IMR-90 (cell line): ENCODE data around the gene MS4A2. TPM values are rescaled to one million over a fixed set of nuclear protein-coding genes. Genes with fewer than 3 reads are reported as not detected.

Experiments used
- ATAC-seq: fragments of 200-7000 bp; cut with Tn5 transposase; 2 replicates; pipeline ENCODE4 v1.9.1; 2020; ENCODE audit warnings: low read depth, mild to moderate bottlenecking, moderate library complexity
- BruUV-seq: library from RNA; stranded (reverse); fragments of 400-500 nt; replicated peaks from 2 replicates; lab custom pipeline; 2021; lab: Mats Ljungman, UMichigan
- CTCF ChIA-PET: fragments of 300-600 bp; formaldehyde crosslinking; extraction: SDS; loops from one replicate; lab custom pipeline; 2021; ENCODE audit warnings: antibody characterized with exemption; lab: Yijun Ruan, JAX
- POLR2A ChIA-PET: fragments of 300-600 bp; sonication (Branson Sonifier 250); formaldehyde crosslinking; loops from one replicate; lab custom pipeline; 2022; ENCODE audit warnings: antibody characterized with exemption; ENCODE audit not compliant: unreplicated experiment; lab: Charles Lee
- DNase-seq: peaks from one replicate; pipeline ENCODE4 v3.0.0; 2013
- H2AFZ ChIP-seq: replicated peaks from 2 replicates; pipeline ENCODE3; 2013; ENCODE audit warnings: low read length, mild to moderate bottlenecking; ENCODE audit not compliant: poor library complexity
- H2AK5ac ChIP-seq: 2 replicates; pipeline ENCODE4 v1.6.1; 2013; ENCODE audit warnings: low read depth, low read length, inconsistent platforms
- H2AK9ac ChIP-seq: replicated peaks from 2 replicates; pipeline ENCODE3; 2013; ENCODE audit warnings: mild to moderate bottlenecking, low read depth, low read length, moderate library complexity; ENCODE audit not compliant: poor library complexity
- H2BK120ac ChIP-seq: 2 replicates; pipeline ENCODE4 v1.6.1; 2013; ENCODE audit warnings: low read depth, low read length, inconsistent platforms
- H2BK15ac ChIP-seq: 3 replicates; pipeline ENCODE4 v1.6.1; 2013; ENCODE audit warnings: low read depth, low read length, inconsistent platforms
- H2BK20ac ChIP-seq: 2 replicates; pipeline ENCODE4 v1.6.1; 2013; ENCODE audit warnings: low read depth, mild to moderate bottlenecking, inconsistent platforms, low read length, moderate library complexity
- H2BK5ac ChIP-seq: 2 replicates; pipeline ENCODE4 v1.6.1; 2013; ENCODE audit warnings: mild to moderate bottlenecking, low read depth, low read length, inconsistent platforms; ENCODE audit not compliant: poor library complexity, severe bottlenecking
- H3K14ac ChIP-seq: replicated peaks from 2 replicates; pipeline ENCODE4 v1.6.1; 2013; ENCODE audit warnings: low read depth, low read length, inconsistent platforms
- H3K18ac ChIP-seq: 2 replicates; pipeline ENCODE4 v1.6.1; 2013; ENCODE audit warnings: low read depth, low read length, control low read depth
- H3K23ac ChIP-seq: 2 replicates; pipeline ENCODE4 v1.6.1; 2013; ENCODE audit warnings: low read depth, low read length, inconsistent platforms
- H3K27ac ChIP-seq: 2 replicates; pipeline ENCODE4 v1.5.1; 2013; ENCODE audit warnings: mild to moderate bottlenecking, control low read depth, low read length; ENCODE audit not compliant: insufficient read depth
- H3K27me3 ChIP-seq: 2 replicates; pipeline ENCODE4 v1.6.1; 2013; ENCODE audit warnings: low read length; ENCODE audit not compliant: control insufficient read depth, insufficient read depth
- H3K36me3 ChIP-seq: 2 replicates; pipeline ENCODE4 v1.6.1; 2013; ENCODE audit warnings: low read length, mixed read lengths; ENCODE audit not compliant: control insufficient read depth, insufficient read depth
- H3K4ac ChIP-seq: 2 replicates; pipeline ENCODE4 v1.6.1; 2013; ENCODE audit warnings: low read depth, low read length, inconsistent platforms
- H3K4me1 ChIP-seq: 2 replicates; pipeline ENCODE4 v1.6.1; 2013; ENCODE audit warnings: low read length, mixed read lengths; ENCODE audit not compliant: control insufficient read depth, insufficient read depth
- H3K4me2 ChIP-seq: 2 replicates; pipeline ENCODE4 v1.6.1; 2013; ENCODE audit warnings: low read depth, mild to moderate bottlenecking, control low read depth, low read length, moderate library complexity
- H3K4me3 ChIP-seq: 2 replicates; pipeline ENCODE4 v1.5.1; 2013; ENCODE audit warnings: low read depth, mild to moderate bottlenecking, control low read depth, low read length, moderate library complexity; ENCODE audit not compliant: insufficient read depth
- H3K56ac ChIP-seq: 2 replicates; pipeline ENCODE4 v1.6.1; 2013; ENCODE audit warnings: low read length, inconsistent platforms; ENCODE audit not compliant: insufficient read depth; ENCODE audit errors: extremely low read depth
- H3K79me1 ChIP-seq, 2 experiments: 2 replicates each; pipeline ENCODE4 v1.6.1; 2013; ENCODE audit warnings: low read length in 2 of 2, inconsistent platforms in 1 of 2, low read depth in 1 of 2
- H3K9ac ChIP-seq: 2 replicates; pipeline ENCODE4 v1.6.1; 2013; ENCODE audit warnings: low read depth, low read length, control low read depth
- H3K9me1 ChIP-seq: 2 replicates; pipeline ENCODE4 v1.6.1; 2013; ENCODE audit warnings: low read length, inconsistent platforms; ENCODE audit not compliant: insufficient read depth
- H3K9me3 ChIP-seq: 2 replicates; pipeline ENCODE4 v1.6.1; 2013; ENCODE audit warnings: low read length; ENCODE audit not compliant: control insufficient read depth, insufficient read depth
- H4K20me1 ChIP-seq: 2 replicates; pipeline ENCODE4 v1.6.1; 2013; ENCODE audit warnings: low read length, inconsistent platforms; ENCODE audit not compliant: insufficient read depth
- H4K5ac ChIP-seq: 2 replicates; pipeline ENCODE4 v1.6.1; 2013; ENCODE audit warnings: mild to moderate bottlenecking, low read depth, low read length, control low read depth
- H4K8ac ChIP-seq, 2 experiments: 2 replicates each; pipeline ENCODE4 v1.6.1; 2013; ENCODE audit warnings: low read depth in 2 of 2, low read length in 2 of 2, control low read depth in 1 of 2, inconsistent platforms in 1 of 2
- H4K91ac ChIP-seq: 2 replicates; pipeline ENCODE4 v1.6.1; 2013; ENCODE audit warnings: low read depth, low read length, inconsistent platforms; ENCODE audit not compliant: insufficient read depth
- BHLHE40 ChIP-seq: fragments of 150-350 bp; IDR thresholded peaks from 2 replicates; pipeline ENCODE4 v1.6.1; 2016; ENCODE audit warnings: mild to moderate bottlenecking, low read depth, low read length
- CEBPB ChIP-seq: IDR thresholded peaks from 2 replicates; pipeline ENCODE4 v1.6.1; 2012; ENCODE audit warnings: low read depth, low read length, improper control_type of control experiment
- CHD1 ChIP-seq: IDR thresholded peaks from 2 replicates; pipeline ENCODE4 v1.6.1; 2012; ENCODE audit warnings: low read depth, low read length, improper control_type of control experiment
- FOS ChIP-seq: fragments of 150-350 bp; IDR thresholded peaks from 2 replicates; pipeline ENCODE4 v1.6.1; 2016; ENCODE audit warnings: low read depth, low read length
- MAFK ChIP-seq: IDR thresholded peaks from 2 replicates; pipeline ENCODE4 v1.6.1; 2012; ENCODE audit warnings: low read depth, low read length, improper control_type of control experiment
- MAZ ChIP-seq: IDR thresholded peaks from 2 replicates; pipeline ENCODE4 v1.6.1; 2012; ENCODE audit warnings: low read depth, mild to moderate bottlenecking, low read length, improper control_type of control experiment, moderate library complexity, borderline replicate concordance
- MXI1 ChIP-seq: IDR thresholded peaks from 2 replicates; pipeline ENCODE4 v1.6.1; 2012; ENCODE audit warnings: low read depth, mild to moderate bottlenecking, low read length, moderate library complexity, borderline replicate concordance
- NFE2L2 ChIP-seq: fragments of 150-350 bp; IDR thresholded peaks from 2 replicates; pipeline ENCODE4 v1.6.1; 2016; ENCODE audit warnings: low read depth, mild to moderate bottlenecking, low read length
- POLR2A ChIP-seq: IDR thresholded peaks from 2 replicates; pipeline ENCODE4 v1.6.1; 2012; ENCODE audit warnings: mild to moderate bottlenecking, low read depth, low read length
- RAD21 ChIP-seq: IDR thresholded peaks from 2 replicates; pipeline ENCODE4 v1.6.1; 2012; ENCODE audit warnings: low read length, improper control_type of control experiment
- RCOR1 ChIP-seq: IDR thresholded peaks from 2 replicates; pipeline ENCODE4 v1.6.1; 2012; ENCODE audit warnings: mild to moderate bottlenecking, low read length, improper control_type of control experiment; ENCODE audit not compliant: insufficient replicate concordance
- RFX5 ChIP-seq: IDR thresholded peaks from 2 replicates; pipeline ENCODE4 v1.8.0; 2012; ENCODE audit warnings: low read depth, mild to moderate bottlenecking, low read length, moderate library complexity
- SMC3 ChIP-seq: fragments of 150-350 bp; IDR thresholded peaks from 2 replicates; pipeline ENCODE4 v1.6.1; 2016; ENCODE audit warnings: low read depth, mild to moderate bottlenecking, antibody characterized with exemption, low read length, moderate library complexity
- WGBS, 2 experiments: methylation state at CpG; one replicate each; pipeline versions ENCODE4 v1.1.5 to v1.1.7; 2013; ENCODE audit warnings: missing lambda C conversion rate in 2 of 2; ENCODE audit not compliant: insufficient read length in 1 of 2; ENCODE audit errors: extremely low coverage in 2 of 2; 5-methylcytosine and 5-hydroxymethylcytosine counted together
- dilution Hi-C: fragments of 300-500 bp; cut with HindIII; formaldehyde crosslinking; loops from one replicate; pipeline ENCODE4 v1.14.3; 2018; ENCODE audit warnings: low sequenced_read_pairs; ENCODE audit not compliant: unreplicated experiment
- in situ Hi-C: fragments of 300-500 bp; cut with MboI; formaldehyde crosslinking; loops from 3 replicates; pipeline ENCODE4 v1.14.3; 2019; ENCODE audit warnings: low sequenced_read_pairs, inconsistent platforms, mixed read lengths
- intact Hi-C: fragments of 100-400 bp; cut with micrococcal nuclease; formaldehyde crosslinking; loops from 2 replicates; pipeline ENCODE4 v1.10.0; 2022
- polyA plus RNA-seq, 3 experiments: library from polyadenylated mRNA; depleted of rRNA; stranded (reverse); fragments of >200 nt; gene quantifications; 2 replicates each; pipeline ENCODE4 v1.2.3, GENCODE V29; 2012; ENCODE audit warnings: low replicate concordance in 1 of 3
- total RNA-seq: library from RNA; depleted of rRNA; stranded (reverse); fragments of >200 nt; gene quantifications from 2 replicates; pipeline ENCODE4 v1.2.3, GENCODE V29; 2012
- TF ChIP-seq, protein P1 (sequence below): fragments of 150-350 bp; IDR thresholded peaks from 2 replicates; pipeline ENCODE4 v1.6.1; 2016; ENCODE audit warnings: low read depth, mild to moderate bottlenecking, low read length, moderate library complexity, borderline replicate concordance
- TF ChIP-seq, protein P2 (sequence below): fragments of 150-350 bp; IDR thresholded peaks from 2 replicates; pipeline ENCODE4 v1.6.1; 2017; ENCODE audit warnings: mild to moderate bottlenecking, antibody characterized with exemption, low read length, low read depth
- TF ChIP-seq, protein P3 (sequence below): conservative IDR thresholded peaks from 2 replicates; pipeline ENCODE4 v1.5.1; 2012; ENCODE audit warnings: mild to moderate bottlenecking, low read depth, low read length, improper control_type of control experiment

The MS4A2 gene
- total and polyA plus RNA-seq, 2 of the 4 experiments (the other 2 are of a cell fraction) = not detected

DNA sequence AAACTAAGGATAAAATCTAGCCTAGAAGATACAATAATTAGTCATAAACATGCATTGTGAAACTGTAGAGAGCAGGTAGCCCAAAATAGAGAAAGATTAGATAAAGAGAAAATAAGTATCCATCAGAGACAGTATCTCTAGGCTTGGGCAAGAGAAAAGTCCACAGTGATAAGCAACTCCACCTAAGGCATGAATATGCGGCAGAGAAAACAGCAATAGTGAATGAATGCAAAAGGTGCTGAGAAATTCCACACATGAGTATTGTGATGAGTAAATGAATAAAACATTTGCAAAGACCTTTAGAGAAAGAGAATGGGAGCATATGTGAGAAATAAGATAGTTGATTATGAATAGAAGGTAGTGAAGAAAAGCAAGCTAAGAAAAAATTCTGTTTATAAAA, 8.7 kb downstream of the MS4A2 start:
- intact Hi-C loops = no loop called here
- Histone ChIP-seq H3K4me3 (no peak overlapping the region), H3K9me3 (no peaks in the 10 kb centered on the region), H2BK5ac (no peak overlapping the region), H3K4me1 (no peaks in the 10 kb centered on the region), H2AK9ac (no peak overlapping the region), H3K79me1 (no peaks in the 10 kb centered on the region), H3K9me1 (no peaks in the 10 kb centered on the region), H4K20me1 (no peaks in the 10 kb centered on the region), H4K8ac (no peak overlapping the region), H4K91ac (no peak overlapping the region), H3K9ac (no peak overlapping the region), H3K4ac (no peak overlapping the region), H4K5ac (no peak overlapping the region), H3K27ac (no peak overlapping the region), H3K56ac (no peak overlapping the region), H2BK20ac (no peak overlapping the region), H2BK15ac (no peak overlapping the region), H2BK120ac (no peak overlapping the region), H3K36me3 (no peaks in the 10 kb centered on the region), H3K27me3 (no peaks in the 10 kb centered on the region), H2AK5ac (no peak overlapping the region), H3K4me2 (no peak overlapping the region), H3K23ac (no peak overlapping the region), H3K18ac (no peak overlapping the region), H3K14ac (no peak overlapping the region), H2AFZ (no peak overlapping the region)
- ATAC-seq = no peak
- no peak for DNase-seq
- BruUV-seq = no TSS peak
- POLR2A ChIA-PET = no interaction called here
- TF ChIP-seq, protein P1, sequence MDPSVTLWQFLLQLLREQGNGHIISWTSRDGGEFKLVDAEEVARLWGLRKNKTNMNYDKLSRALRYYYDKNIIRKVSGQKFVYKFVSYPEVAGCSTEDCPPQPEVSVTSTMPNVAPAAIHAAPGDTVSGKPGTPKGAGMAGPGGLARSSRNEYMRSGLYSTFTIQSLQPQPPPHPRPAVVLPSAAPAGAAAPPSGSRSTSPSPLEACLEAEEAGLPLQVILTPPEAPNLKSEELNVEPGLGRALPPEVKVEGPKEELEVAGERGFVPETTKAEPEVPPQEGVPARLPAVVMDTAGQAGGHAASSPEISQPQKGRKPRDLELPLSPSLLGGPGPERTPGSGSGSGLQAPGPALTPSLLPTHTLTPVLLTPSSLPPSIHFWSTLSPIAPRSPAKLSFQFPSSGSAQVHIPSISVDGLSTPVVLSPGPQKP = no peak
- TF ChIP-seq CHD1 = no peak
- TF ChIP-seq FOS = no peak
- TF ChIP-seq RAD21 = no peak
- no peak for TF ChIP-seq POLR2A
- TF ChIP-seq MAZ = no peak
- no peak for TF ChIP-seq NFE2L2
- no peak for TF ChIP-seq RFX5
- TF ChIP-seq MXI1 = no peak
- no peak for TF ChIP-seq SMC3
- TF ChIP-seq, protein P2, sequence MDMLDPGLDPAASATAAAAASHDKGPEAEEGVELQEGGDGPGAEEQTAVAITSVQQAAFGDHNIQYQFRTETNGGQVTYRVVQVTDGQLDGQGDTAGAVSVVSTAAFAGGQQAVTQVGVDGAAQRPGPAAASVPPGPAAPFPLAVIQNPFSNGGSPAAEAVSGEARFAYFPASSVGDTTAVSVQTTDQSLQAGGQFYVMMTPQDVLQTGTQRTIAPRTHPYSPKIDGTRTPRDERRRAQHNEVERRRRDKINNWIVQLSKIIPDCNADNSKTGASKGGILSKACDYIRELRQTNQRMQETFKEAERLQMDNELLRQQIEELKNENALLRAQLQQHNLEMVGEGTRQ = no peak
- TF ChIP-seq, protein P3, sequence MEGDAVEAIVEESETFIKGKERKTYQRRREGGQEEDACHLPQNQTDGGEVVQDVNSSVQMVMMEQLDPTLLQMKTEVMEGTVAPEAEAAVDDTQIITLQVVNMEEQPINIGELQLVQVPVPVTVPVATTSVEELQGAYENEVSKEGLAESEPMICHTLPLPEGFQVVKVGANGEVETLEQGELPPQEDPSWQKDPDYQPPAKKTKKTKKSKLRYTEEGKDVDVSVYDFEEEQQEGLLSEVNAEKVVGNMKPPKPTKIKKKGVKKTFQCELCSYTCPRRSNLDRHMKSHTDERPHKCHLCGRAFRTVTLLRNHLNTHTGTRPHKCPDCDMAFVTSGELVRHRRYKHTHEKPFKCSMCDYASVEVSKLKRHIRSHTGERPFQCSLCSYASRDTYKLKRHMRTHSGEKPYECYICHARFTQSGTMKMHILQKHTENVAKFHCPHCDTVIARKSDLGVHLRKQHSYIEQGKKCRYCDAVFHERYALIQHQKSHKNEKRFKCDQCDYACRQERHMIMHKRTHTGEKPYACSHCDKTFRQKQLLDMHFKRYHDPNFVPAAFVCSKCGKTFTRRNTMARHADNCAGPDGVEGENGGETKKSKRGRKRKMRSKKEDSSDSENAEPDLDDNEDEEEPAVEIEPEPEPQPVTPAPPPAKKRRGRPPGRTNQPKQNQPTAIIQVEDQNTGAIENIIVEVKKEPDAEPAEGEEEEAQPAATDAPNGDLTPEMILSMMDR = no peak
- no peak for TF ChIP-seq CEBPB
- TF ChIP-seq MAFK = no peak
- no peak for TF ChIP-seq BHLHE40
- TF ChIP-seq RCOR1 = no peak
- dilution Hi-C loops = no loop called here
- no CpG with 5 or more reads among the region's 1 CpG for WGBS, 2 experiments
- CTCF ChIA-PET = no interaction called here
- in situ Hi-C loops = no loop called here
